B cell (primary cell): Measurements from ENCODE around the gene GHRL. TPM values are rescaled to one million over a fixed set of nuclear protein-coding genes. Genes with fewer than 3 reads are reported as not detected.
A peak's percentile ranks its signal among the peaks of the same experiment; 100 is the strongest.

Experiments
- ATAC-seq: fragments of 200-7000 bp; cut with Tn5 transposase; one replicate; pipeline ENCODE4 v1.10.0; 2021; ENCODE audit warnings: low read depth, mild to moderate bottlenecking, moderate number of reproducible peaks, moderate library complexity
- CTCF ChIA-PET: fragments of 350-600 bp; sonication (Branson Sonifier 250); formaldehyde crosslinking; loops from one replicate; lab custom pipeline; 2021; ENCODE audit warnings: antibody characterized with exemption, inconsistent platforms; lab: Charles Lee
- POLR2A ChIA-PET: fragments of 350-600 bp; sonication (Branson Sonifier 250); formaldehyde crosslinking; loops from one replicate; lab custom pipeline; 2021; ENCODE audit warnings: antibody characterized with exemption; lab: Charles Lee
- DNase-seq: peaks from one replicate; pipeline ENCODE4 v3.0.0; 2013
- H2AFZ ChIP-seq: 2 replicates; pipeline ENCODE4 v1.6.1; 2012; ENCODE audit warnings: mild to moderate bottlenecking, low read depth, low read length; ENCODE audit not compliant: insufficient read depth, poor library complexity, severe bottlenecking
- H3K27ac ChIP-seq, 2 donors: 1 replicate in 1 of 2; 2 replicates in 1 of 2; pipeline ENCODE4 v1.5.1; 2012 to 2013; ENCODE audit warnings: low read length in 2 of 2, mild to moderate bottlenecking in 2 of 2, moderate library complexity in 1 of 2
- H3K27me3 ChIP-seq, 4 experiments: fragments of 200-600 bp in 1 of 4; sonication (generic) in 1 of 4; replicated peaks in 1 of 4; 1 replicate in 2 of 4; 2 replicates in 2 of 4; pipeline versions ENCODE4 v1.6.1 to v1.7.0; 2013 to 2016; ENCODE audit warnings: low read length in 3 of 4, mild to moderate bottlenecking in 2 of 4, mixed read lengths in 1 of 4, moderate library complexity in 1 of 4; ENCODE audit not compliant: insufficient read depth in 4 of 4, control insufficient read depth in 3 of 4; ENCODE audit errors: control extremely low read depth in 1 of 4
- H3K36me3 ChIP-seq, 2 experiments: replicated peaks in 1 of 2; 1 replicate in 1 of 2; 2 replicates in 1 of 2; pipeline versions ENCODE4 v1.6.1 to v1.7.1; 2013; ENCODE audit warnings: low read length in 1 of 2; ENCODE audit not compliant: insufficient read depth in 2 of 2, control insufficient read depth in 1 of 2; ENCODE audit errors: control extremely low read depth in 1 of 2, extremely low read depth in 1 of 2
- H3K4me1 ChIP-seq, 2 donors: fragments of 200-600 bp in 1 of 2; sonication (generic) in 1 of 2; 1 replicate in 1 of 2; 2 replicates in 1 of 2; pipeline versions ENCODE4 v1.5.1 to v1.6.1; 2013 to 2017; ENCODE audit warnings: low read length in 2 of 2; ENCODE audit not compliant: control insufficient read depth in 2 of 2, insufficient read depth in 2 of 2
- H3K4me2 ChIP-seq: replicated peaks from 2 replicates; pipeline ENCODE3; 2012; ENCODE audit warnings: mild to moderate bottlenecking, low read depth, low read length; ENCODE audit not compliant: poor library complexity, severe bottlenecking
- H3K4me3 ChIP-seq, 5 experiments: fragments of 200-600 bp in 1 of 5; sonication (generic) in 1 of 5; 1 replicate in 3 of 5; 2 replicates in 2 of 5; pipeline versions ENCODE4 v1.5.1 to v1.7.0; 2011 to 2016; ENCODE audit warnings: low read length in 4 of 5, mild to moderate bottlenecking in 4 of 5, low read depth in 2 of 5, control low read depth in 1 of 5, moderate library complexity in 1 of 5; ENCODE audit not compliant: insufficient read depth in 1 of 5; ENCODE audit errors: control extremely low read depth in 1 of 5, extremely low read depth in 1 of 5
- H3K79me2 ChIP-seq: fragments of 200-600 bp; sonication (generic); one replicate; pipeline ENCODE4 v1.6.0; 2016; ENCODE audit warnings: low read length; ENCODE audit not compliant: control insufficient read depth, insufficient read depth
- H3K9ac ChIP-seq: fragments of 200-600 bp; sonication (generic); 2 replicates; pipeline ENCODE4 v1.6.1; 2017; ENCODE audit warnings: mild to moderate bottlenecking, low read length, moderate library complexity
- H3K9me3 ChIP-seq, 3 donors: one replicate each; pipeline versions ENCODE4 v1.6.1 to v1.7.1; 2013; ENCODE audit warnings: low read length in 2 of 3; ENCODE audit not compliant: control insufficient read depth in 2 of 3, insufficient read depth in 1 of 3; ENCODE audit errors: control extremely low read depth in 1 of 3
- H4K20me1 ChIP-seq: 2 replicates; pipeline ENCODE4 v1.6.0; 2012; ENCODE audit warnings: mild to moderate bottlenecking, low read length; ENCODE audit not compliant: insufficient read depth, control insufficient read depth, poor library complexity, severe bottlenecking
- H3K27ac Mint-ChIP-seq: one replicate; pipeline ENCODE4 v1.8.0; 2021; ENCODE audit warnings: mixed read lengths
- H3K27me3 Mint-ChIP-seq: one replicate; pipeline ENCODE4 v1.8.0; 2021; ENCODE audit warnings: mixed read lengths
- H3K4me1 Mint-ChIP-seq: one replicate; pipeline ENCODE4 v1.8.0; 2021; ENCODE audit warnings: mixed read lengths
- H3K4me3 Mint-ChIP-seq: one replicate; pipeline ENCODE4 v1.8.0; 2021; ENCODE audit warnings: mixed read lengths
- H3K9me3 Mint-ChIP-seq: one replicate; pipeline ENCODE4 v1.8.0; 2022; ENCODE audit warnings: mixed read lengths; ENCODE audit not compliant: insufficient read depth
- CTCF ChIP-seq: fragments of 200-600 bp; IDR thresholded peaks from one replicate; pipeline ENCODE4 v1.8.0; 2022; ENCODE audit warnings: antibody characterized with exemption, mild to moderate bottlenecking
- EZH2 ChIP-seq: IDR thresholded peaks from 2 replicates; pipeline ENCODE4 v1.6.1; 2012; ENCODE audit warnings: borderline replicate concordance, low read depth, mild to moderate bottlenecking, moderate library complexity, low read length; ENCODE audit not compliant: insufficient read depth, poor library complexity, severe bottlenecking
- WGBS: methylation state at CpG from one replicate; pipeline ENCODE4 v1.1.5; 2013; ENCODE audit warnings: missing lambda C conversion rate; ENCODE audit not compliant: insufficient coverage; 5-methylcytosine and 5-hydroxymethylcytosine counted together
- intact Hi-C: fragments of 100-400 bp; cut with micrococcal nuclease; formaldehyde crosslinking; loops from one replicate; pipeline ENCODE4 v1.10.0; 2022
- polyA plus RNA-seq: library from polyadenylated mRNA; depleted of rRNA; stranded (reverse); fragments of >200 nt; gene quantifications from 2 replicates; pipeline ENCODE4 v1.2.3, GENCODE V29; 2012
- total RNA-seq, 2 donors: library from RNA; stranded (reverse); fragments of 120-200 nt in 1 of 2; gene quantifications; 1 replicate in 1 of 2; 2 replicates in 1 of 2; pipeline versions ENCODE4 v1.2.3 to v1.2.4, GENCODE V29; 2013 to 2022

The GHRL gene
- total and polyA plus RNA-seq, 2 donors (not counting 1 experiment from before 2014, with no cell fraction given): 2.8 to 3.0 TPM

GRCh38 chr3:10338591-10339353 lies 46.0 kb upstream of the GHRL start:
- Mint-ChIP-seq H3K4me3 (no peak overlapping the region), H3K4me1 (peaks cover 17% of the 10 kb centered on the region), H3K27me3 (peaks cover 4% of the 10 kb centered on the region), H3K9me3 (no peaks in the 10 kb centered on the region), H3K27ac (no peak overlapping the region)
- TF ChIP-seq EZH2 (no peak), CTCF (no peak)
- Histone ChIP-seq H3K27me3 (no peaks in the 10 kb centered on the region), H3K9me3 (no peaks in the 10 kb centered on the region), H3K79me2 (no peaks in the 10 kb centered on the region), H3K4me2 (no peak overlapping the region), H4K20me1 (no peaks in the 10 kb centered on the region), H3K4me1 (no peaks in the 10 kb centered on the region), H2AFZ (no peak overlapping the region), H3K4me3 (no peak overlapping the region), H3K36me3 (no peaks in the 10 kb centered on the region), H3K9ac (no peak overlapping the region), H3K27ac (no peak overlapping the region)
- intact Hi-C loops: no loop called here
- POLR2A ChIA-PET: no interaction called here
- CTCF ChIA-PET: interaction anchor here (0.7 to 7.3 kb wide), 7 partner anchors 8 to 403 kb away, joined by 3 to 142 read pairs (median 4); no protein-coding TSS in a partner anchor
- WGBS: 50% methylated on average over 9 of the region's 12 CpGs
- ATAC-seq (no peak), DNase-seq (no peak)

GRCh38 chr3:10338164-10338470 lies 45.4 kb upstream of the GHRL start:
- Histone ChIP-seq H3K4me1 (peaks cover 4 to 5% of the 10 kb centered on the region in 2 donors), H3K4me2 (no peak overlapping the region), H3K27ac (no peak overlapping the region), H3K4me3 (no peak overlapping the region), H3K79me2 (no peaks in the 10 kb centered on the region), H2AFZ (no peak overlapping the region), H3K36me3 (no peaks in the 10 kb centered on the region), H3K9me3 (no peaks in the 10 kb centered on the region), H3K9ac (no peak overlapping the region), H3K27me3 (no peaks in the 10 kb centered on the region), H4K20me1 (no peaks in the 10 kb centered on the region)
- no peak overlapping the region for H3K4me3 Mint-ChIP-seq
- H3K9me3 Mint-ChIP-seq: no peaks in the 10 kb centered on the region
- ATAC-seq (no peak), DNase-seq (no peak)
- H3K27me3 Mint-ChIP-seq: no peaks in the 10 kb centered on the region
- ChIA-PET POLR2A (no interaction called here), CTCF (interaction anchor here (0.7 to 1.2 kb wide), 3 partner anchors 375 to 404 kb away, joined by 3 to 5 read pairs (median 3); no protein-coding TSS in a partner anchor)
- WGBS: 89% methylated on average over 14 of the region's 16 CpGs
- H3K27ac Mint-ChIP-seq: peak overlapping the region; percentile 32
- intact Hi-C loops: no loop called here
- peaks cover 24% of the 10 kb centered on the region for H3K4me1 Mint-ChIP-seq
- TF ChIP-seq EZH2 (no peak), CTCF (no peak)
